ENCODE data around the gene AMY2A.
"Not testable (repeated sequence)": the region's sequence is repeated elsewhere in the genome, so short reads cannot be mapped to it uniquely, and the experiment has no call there.

Gene AMY2A

GRCh38 chr1:103616994-103617477 lies at the start of gene AMY2A:
AMY2A (plus strand) TSS chr1:103617427; CDS start chr1:103617441, 14 bp downstream.
- not testable (repeated sequence) for DNase-seq (ENCODE audit: low read depth)

DNA sequence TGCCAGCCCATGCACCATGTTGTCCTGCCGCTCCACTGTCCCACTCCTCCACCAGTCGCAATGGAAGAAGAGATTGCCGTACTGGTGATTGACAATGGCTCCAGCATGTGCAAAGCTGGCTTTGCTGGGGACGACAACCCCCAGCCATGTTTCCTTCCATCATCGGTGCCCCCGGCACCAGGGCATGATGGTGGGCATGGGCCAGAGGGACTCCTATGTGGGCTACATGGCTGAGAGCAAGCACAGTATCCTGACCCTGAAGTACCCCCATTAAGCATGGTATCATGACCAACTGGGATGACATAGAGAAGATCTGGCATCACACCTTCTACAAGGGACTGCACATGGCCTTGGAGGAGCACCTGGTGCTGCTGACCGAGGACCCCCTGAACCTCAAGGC lies 47.7 kb upstream of the AMY2A start:
- DNase-seq (ENCODE audit: low read depth) = no peak

DNA sequence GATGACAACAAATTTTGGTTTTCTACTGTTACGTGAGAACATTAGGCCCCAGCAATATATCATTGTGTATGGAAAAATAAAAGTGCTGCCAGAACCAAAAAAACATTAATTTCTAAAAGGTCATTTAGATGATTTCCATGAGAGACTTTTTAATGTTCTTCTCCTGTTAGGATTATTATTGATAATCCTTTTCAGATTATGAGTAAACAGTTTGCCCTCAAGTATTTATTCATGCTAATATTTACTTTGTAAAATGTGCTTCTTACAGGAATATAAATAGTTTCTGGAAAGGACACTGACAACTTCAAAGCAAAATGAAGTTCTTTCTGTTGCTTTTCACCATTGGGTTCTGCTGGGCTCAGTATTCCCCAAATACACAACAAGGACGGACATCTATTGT lies 45.9 kb upstream of the AMY2A start, which contains the start of gene AMY2B:
AMY2B (plus strand) TSS at position 301 of the 400 bp plus-strand sequence; CDS start at position 315, 14 bp downstream.
- DNase-seq (ENCODE audit: low read depth) = not testable (repeated sequence)

GRCh38 chr1:103576065-103576464 lies 41.2 kb upstream of the AMY2A start:
- no peak for DNase-seq (ENCODE audit: low read depth)

DNA sequence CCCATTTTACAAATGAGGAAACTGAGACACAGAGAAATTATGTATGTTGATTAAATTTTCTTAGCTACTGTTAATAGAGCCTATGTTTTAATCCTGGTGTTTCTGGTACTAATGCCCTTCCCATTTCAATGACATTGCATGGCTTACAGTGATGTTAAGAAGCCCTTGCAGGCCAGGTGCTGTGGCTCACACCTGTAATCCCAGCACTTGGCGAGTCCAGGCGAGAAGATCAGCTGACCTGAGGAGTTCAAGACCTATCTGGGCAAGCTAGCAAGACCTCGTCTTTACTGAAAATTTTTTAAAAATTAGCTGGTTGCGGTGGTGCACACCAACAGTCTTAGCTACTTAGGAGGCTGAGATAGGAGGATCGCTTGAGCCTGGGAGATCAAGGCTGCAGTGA lies 40.4 kb upstream of the AMY2A start:
- not testable (repeated sequence) for DNase-seq (ENCODE audit: low read depth)

DNA sequence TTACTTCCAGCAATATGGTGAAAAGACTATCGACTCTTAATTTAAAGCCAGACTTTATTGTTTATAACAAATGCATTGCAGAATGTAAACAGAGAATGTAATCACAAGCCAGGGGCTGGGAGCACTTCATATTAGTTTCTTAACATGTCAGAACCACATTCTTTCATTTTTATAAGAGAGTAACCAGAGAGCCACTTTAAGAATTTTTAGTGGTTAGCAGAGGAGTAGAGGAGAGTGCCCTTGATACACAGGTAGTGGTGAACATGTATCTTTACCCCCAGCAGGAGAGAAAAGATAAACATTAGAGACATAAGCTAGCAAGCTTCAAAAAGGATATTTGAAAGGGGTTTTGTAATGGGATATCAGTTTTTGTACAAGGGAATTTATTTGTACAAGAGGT lies 34.8 kb upstream of the AMY2A start:
- DNase-seq (ENCODE audit: low read depth) = no peak

DNA sequence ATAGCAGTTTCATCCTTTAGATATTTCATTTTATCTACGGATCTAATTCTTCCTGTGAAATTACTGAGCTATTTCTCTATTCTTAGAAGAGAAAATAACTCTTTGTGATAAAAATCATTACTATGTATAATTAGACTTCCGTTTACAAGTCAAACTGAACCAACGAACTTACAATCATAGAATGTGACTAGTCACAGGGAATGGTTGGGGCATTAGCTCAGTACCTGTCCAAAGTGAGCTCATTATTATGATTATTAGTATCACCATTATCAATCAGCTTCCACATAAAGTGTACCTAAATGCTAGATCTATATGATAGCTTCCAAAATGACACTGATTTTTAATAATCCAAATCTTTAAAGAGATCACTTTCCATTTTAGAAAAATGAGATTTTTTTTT lies 33.3 kb upstream of the AMY2A start:
- DNase-seq (ENCODE audit: low read depth) = no peak

GRCh38 chr1:103584537-103584936 lies 32.7 kb upstream of the AMY2A start:
- DNase-seq (ENCODE audit: low read depth) = no peak

DNA sequence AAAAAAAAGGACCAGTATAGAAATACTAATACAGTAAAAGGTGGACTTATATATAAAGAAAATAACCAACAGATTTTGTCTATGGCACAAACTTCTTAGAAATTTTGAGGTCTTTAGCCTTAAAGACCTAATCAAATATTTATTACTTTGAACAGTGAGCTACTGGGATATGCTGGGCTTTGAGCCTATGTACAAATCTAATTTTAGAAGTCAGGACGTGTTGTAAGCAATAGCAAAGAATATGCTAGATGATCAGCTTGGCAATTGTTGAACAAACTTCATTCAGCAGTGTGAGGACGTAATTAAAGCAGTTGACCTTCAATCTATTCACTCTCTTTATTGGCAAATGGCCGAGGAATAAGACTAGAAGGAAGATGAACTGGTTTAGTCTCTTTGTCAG lies 14.5 kb upstream of the AMY2A start:
- DNase-seq (ENCODE audit: low read depth) = not testable (repeated sequence)

DNA sequence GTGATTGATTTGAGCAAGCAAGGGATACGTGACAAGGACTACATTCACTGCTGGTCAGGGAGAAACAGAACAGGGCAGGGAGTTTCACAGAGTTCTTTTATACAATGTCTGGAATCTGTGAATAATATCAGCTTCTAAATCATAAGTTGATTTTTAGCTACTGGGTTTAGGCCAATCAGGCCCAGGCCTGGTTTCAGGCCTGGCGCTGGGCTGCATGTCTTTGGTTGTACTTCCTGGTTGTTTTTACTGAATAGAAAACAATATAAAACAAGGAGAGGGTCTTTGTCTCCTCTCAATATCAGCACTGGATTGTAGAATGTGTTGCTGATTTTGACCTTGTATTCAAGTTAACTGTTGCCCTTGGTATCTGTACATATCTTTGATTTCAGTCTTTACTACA lies 865 bp upstream of the AMY2A start:
- no peak for DNase-seq (ENCODE audit: low read depth)

DNA sequence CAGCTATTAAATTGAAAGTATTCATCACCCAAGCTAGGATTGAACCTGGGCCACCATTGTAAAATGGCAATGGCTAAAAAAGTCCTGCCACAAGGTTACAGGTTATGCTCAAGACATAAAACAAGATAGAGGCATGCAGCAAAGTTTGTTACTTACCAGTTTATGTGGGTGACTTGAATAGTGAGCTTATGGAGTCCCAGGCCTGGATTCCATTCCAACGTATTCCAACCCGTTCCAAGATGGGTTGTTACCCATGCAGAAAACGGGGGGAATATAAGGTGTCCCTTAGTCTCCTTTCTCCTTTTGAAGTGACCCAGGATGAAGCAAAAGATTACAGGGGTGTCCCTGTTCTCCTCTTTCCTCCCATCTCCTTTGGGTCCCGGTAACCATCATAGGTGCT lies 10.2 kb downstream of the AMY2A start:
- DNase-seq (ENCODE audit: low read depth) = not testable (repeated sequence)

DNA sequence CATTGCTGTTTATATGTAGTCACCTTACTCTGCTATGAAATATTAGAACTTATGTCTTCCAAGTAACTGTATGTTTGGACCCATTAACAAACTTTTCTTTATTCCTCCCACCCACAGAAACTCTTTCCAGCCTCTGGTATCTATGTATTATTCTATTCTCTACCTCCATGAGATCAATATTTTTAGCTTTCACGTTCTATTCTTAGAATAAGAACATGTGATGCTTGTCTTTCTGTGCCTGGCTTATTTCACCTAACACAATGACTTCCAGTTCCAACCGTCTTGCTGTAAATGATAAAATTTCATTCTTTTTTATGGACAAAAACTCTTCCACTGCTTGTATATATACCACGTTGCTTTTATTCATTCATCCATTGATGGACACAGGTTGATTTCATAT lies 24.0 kb downstream of the AMY2A start:
- not testable (repeated sequence) for DNase-seq (ENCODE audit: low read depth)

DNA sequence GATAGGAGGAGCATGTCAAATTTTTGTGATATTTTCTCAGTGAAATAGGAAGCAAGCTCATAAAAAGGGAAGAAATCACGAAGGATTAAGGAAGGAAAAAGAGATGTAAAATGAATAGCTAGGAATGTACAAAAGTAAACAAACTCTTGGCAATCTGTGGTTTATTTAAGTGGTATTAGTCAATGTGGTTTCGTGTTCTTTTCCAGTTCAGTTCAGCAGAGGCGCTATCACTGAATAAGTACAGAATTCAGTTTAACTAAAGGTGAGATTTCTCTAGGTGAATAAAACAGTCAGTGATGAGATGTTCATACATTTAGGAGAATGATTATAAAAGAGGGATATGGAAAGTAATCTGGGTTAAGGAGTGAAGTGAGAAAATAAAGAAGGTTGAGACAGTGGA lies 26.7 kb downstream of the AMY2A start:
- not testable (repeated sequence) for DNase-seq (ENCODE audit: low read depth)

DNA sequence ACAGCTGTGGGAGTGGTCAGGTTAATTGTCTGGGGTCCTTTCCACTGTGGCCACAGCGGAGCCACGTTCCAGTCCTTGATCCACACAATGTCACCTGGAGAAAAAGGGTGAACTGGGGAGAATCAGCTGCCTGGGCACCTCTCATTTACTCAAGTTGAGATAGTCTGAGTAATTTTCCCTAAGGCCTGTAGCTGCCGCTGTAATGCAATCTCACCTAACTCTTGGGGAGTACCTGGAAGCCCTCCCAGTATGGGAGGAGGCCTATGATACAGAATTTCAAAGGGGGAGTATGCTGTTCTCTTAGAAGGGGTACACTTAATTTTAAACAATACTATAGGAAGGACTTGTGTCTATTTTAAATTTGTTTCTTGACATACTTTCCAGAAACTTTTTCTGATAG lies 33.1 kb downstream of the AMY2A start:
- DNase-seq (ENCODE audit: low read depth) = not testable (repeated sequence)

DNA sequence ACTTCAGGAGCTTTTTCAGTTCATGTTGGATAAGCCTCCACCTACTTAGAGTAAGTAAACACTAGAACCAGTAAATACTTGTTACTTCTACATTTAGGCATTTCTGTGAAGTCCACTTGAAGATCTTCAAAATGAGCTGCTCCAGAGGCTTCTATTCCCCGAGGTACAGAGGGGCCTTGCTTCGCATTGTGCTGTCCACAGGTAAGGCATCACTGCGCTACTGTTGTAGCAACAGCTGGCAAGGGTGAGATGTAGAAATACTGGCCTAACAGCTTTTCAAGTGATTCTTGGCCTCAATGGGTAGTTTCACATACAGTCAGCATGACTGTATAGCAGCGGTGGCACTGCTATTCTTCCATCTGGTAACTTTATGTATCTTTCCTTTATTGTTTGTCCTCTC lies 33.7 kb downstream of the AMY2A start:
- not testable (repeated sequence) for DNase-seq (ENCODE audit: low read depth)

GRCh38 chr1:103654133-103654532 lies 36.9 kb downstream of the AMY2A start:
- DNase-seq (ENCODE audit: low read depth) = not testable (repeated sequence)

GRCh38 chr1:103655460-103655859 lies 38.2 kb downstream of the AMY2A start, which contains the start of gene AMY1A:
AMY1A (plus strand) TSS chr1:103655760; CDS start chr1:103656331, 571 bp downstream.
- not testable (repeated sequence) for DNase-seq (ENCODE audit: low read depth)
